Spinal cord (tissue), 10 donors: ENCODE measurements around the gene PRM2. TPM values are rescaled to one million over a fixed set of nuclear protein-coding genes. Genes with fewer than 3 reads are reported as not detected.

Experiments
- DNase-seq, 6 donors: peaks; one replicate each; pipeline versions ENCODE4 v3.0.0 to v3.0.0-alpha.2; 2013 to 2015; ENCODE audit warnings: low spot score in 6 of 6, low read depth in 4 of 6
- H3K27ac ChIP-seq: one replicate; pipeline ENCODE4 v1.5.1; 2013; ENCODE audit warnings: low read depth, low read length, control low read depth
- H3K27me3 ChIP-seq: one replicate; pipeline ENCODE4 v1.6.1; 2013; ENCODE audit warnings: low read length; ENCODE audit not compliant: control insufficient read depth, insufficient read depth
- H3K36me3 ChIP-seq: one replicate; pipeline ENCODE4 v1.6.1; 2013; ENCODE audit warnings: low read length; ENCODE audit not compliant: control insufficient read depth, insufficient read depth
- H3K4me1 ChIP-seq: one replicate; pipeline ENCODE4 v1.6.1; 2013; ENCODE audit warnings: low read length; ENCODE audit not compliant: control insufficient read depth, insufficient read depth
- H3K4me3 ChIP-seq: one replicate; pipeline ENCODE4 v1.5.1; 2013; ENCODE audit warnings: low read depth, low read length, control low read depth
- H3K9me3 ChIP-seq: one replicate; pipeline ENCODE4 v1.6.1; 2013; ENCODE audit warnings: low read length; ENCODE audit not compliant: control insufficient read depth, insufficient read depth
- WGBS: methylation state at CpG from one replicate; pipeline ENCODE4 v1.1.5; 2013; ENCODE audit warnings: missing lambda C conversion rate; ENCODE audit not compliant: insufficient coverage; 5-methylcytosine and 5-hydroxymethylcytosine counted together
- polyA plus RNA-seq, 2 donors: library from polyadenylated mRNA; unstranded; fragments of 120-200 nt; gene quantifications; one replicate each; pipeline ENCODE4 v1.2.1, GENCODE V29; 2013; ENCODE audit not compliant: insufficient read length in 2 of 2
- total RNA-seq, 2 donors: library from RNA; depleted of rRNA in 1 of 2; stranded (reverse); fragments of 120-200 nt in 1 of 2; fragments of >200 nt in 1 of 2; gene quantifications; one replicate each; pipeline versions ENCODE4 v1.2.3 to v1.2.4, GENCODE V29; 2013 to 2014
- donor health status: healthy.

PRM2 gene
- total and polyA plus RNA-seq, 4 donors, result not detected

DNA sequence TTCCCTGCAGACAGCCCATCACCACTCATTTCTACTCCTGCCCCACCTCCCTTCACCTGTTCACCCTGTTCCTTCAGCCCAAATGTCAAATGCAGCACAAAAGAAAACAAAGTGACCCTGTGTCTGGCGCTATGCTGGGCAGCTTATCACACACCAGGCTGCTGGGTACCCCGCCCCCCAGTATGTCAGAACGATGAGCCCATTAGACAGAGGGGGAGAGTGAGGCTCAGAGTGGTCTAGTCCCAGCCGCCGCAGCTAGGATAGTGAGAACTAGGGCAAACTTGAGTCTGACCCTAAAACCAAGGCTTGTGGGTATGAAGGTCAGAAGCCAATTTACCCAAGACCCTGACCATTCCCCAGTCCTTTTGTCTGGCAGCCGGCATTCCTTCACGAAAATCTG, 11.2 kb downstream of the PRM2 start:
- Histone ChIP-seq H3K4me3 (no peak overlapping the region), H3K27ac (no peak overlapping the region), H3K4me1 (no peaks in the 10 kb centered on the region), H3K27me3 (no peaks in the 10 kb centered on the region), H3K9me3 (no peaks in the 10 kb centered on the region), H3K36me3 (no peaks in the 10 kb centered on the region)
- 92% methylated on average over 7 of the region's 7 CpGs for WGBS
- no peak for DNase-seq

DNA sequence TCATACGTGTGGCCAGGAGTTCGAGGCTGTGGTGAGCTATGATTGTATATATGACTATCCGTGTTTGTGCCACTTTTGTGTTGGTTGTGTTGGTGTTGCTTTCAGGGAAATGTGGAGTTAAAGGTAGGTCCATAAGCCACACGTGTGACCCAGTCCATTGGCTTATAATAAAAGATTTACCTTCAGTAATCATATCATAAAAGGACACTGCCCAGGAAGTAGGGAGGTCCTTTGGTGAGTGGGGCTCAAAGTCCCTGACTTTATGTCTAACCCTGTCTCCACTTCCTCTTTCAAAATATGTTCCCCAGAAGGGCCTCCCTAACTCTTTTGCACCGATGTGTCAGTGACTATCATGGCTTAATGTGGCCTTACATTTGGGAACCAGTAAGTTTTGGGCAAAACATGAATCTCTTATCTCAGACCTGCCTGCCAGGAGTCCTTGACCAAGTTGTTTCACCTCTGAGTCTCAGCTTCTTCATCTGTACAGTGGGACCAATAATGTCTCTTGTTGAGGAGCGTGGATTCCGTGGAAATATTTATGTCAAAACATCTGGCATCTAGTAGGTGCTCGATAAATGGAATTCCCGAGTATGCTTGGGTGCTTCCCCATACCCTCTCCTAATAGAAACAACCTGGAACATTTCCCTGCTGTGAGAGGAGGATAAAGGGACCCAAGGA, 12.0 kb downstream of the PRM2 start:
- Histone ChIP-seq H3K36me3 (no peaks in the 10 kb centered on the region), H3K27me3 (no peaks in the 10 kb centered on the region), H3K27ac (no peak overlapping the region), H3K4me3 (no peak overlapping the region), H3K4me1 (no peaks in the 10 kb centered on the region), H3K9me3 (no peaks in the 10 kb centered on the region)
- WGBS, result 42% methylated on average over 2 of the region's 9 CpGs
- no peak for DNase-seq

GRCh38 chr16:11263737-11264136, 12.5 kb downstream of the PRM2 start:
- DNase-seq, result no peak
- no peaks in the 10 kb centered on the region for H3K4me1 ChIP-seq
- H3K27ac ChIP-seq, result no peak overlapping the region
- no peaks in the 10 kb centered on the region for H3K9me3 ChIP-seq
- H3K27me3 ChIP-seq, result no peaks in the 10 kb centered on the region
- WGBS, result 68% methylated on average over 2 of the region's 4 CpGs
- no peaks in the 10 kb centered on the region for H3K36me3 ChIP-seq
- H3K4me3 ChIP-seq, result no peak overlapping the region

DNA sequence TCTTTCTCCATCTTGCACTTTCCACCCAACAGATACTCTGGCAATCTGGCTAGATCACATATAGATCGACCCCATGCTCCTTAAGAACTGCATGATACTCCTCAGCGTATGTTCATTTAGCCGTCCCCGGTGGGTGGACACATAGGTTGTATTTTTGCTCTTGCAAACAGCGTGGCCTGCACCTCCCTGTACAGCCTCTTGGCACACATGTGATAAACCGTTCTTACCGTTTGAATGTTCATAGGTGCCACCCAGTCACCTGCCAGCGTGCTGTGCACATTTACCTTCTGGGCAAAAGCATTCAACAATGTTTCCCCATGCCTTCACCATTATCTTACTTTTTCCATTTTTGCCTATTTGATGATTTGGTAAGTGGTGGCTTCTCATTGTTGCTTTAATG, 13.4 kb downstream of the PRM2 start:
- no peaks in the 10 kb centered on the region for H3K4me1 ChIP-seq
- H3K36me3 ChIP-seq, result no peaks in the 10 kb centered on the region
- 90% methylated on average over 6 of the region's 8 CpGs for WGBS
- no peak for DNase-seq
- no peaks in the 10 kb centered on the region for H3K9me3 ChIP-seq
- no peak overlapping the region for H3K27ac ChIP-seq
- no peaks in the 10 kb centered on the region for H3K27me3 ChIP-seq
- H3K4me3 ChIP-seq, result no peak overlapping the region

GRCh38 chr16:11260596-11260966, 15.7 kb downstream of the PRM2 start:
- no peaks in the 10 kb centered on the region for H3K27me3 ChIP-seq
- H3K27ac ChIP-seq, result no peak overlapping the region
- no peak overlapping the region for H3K4me3 ChIP-seq
- WGBS, result 81% methylated on average over 3 of the region's 3 CpGs
- no peaks in the 10 kb centered on the region for H3K9me3 ChIP-seq
- DNase-seq, result no peak
- peaks cover 15% of the 10 kb centered on the region for H3K4me1 ChIP-seq
- H3K36me3 ChIP-seq, result no peaks in the 10 kb centered on the region

DNA sequence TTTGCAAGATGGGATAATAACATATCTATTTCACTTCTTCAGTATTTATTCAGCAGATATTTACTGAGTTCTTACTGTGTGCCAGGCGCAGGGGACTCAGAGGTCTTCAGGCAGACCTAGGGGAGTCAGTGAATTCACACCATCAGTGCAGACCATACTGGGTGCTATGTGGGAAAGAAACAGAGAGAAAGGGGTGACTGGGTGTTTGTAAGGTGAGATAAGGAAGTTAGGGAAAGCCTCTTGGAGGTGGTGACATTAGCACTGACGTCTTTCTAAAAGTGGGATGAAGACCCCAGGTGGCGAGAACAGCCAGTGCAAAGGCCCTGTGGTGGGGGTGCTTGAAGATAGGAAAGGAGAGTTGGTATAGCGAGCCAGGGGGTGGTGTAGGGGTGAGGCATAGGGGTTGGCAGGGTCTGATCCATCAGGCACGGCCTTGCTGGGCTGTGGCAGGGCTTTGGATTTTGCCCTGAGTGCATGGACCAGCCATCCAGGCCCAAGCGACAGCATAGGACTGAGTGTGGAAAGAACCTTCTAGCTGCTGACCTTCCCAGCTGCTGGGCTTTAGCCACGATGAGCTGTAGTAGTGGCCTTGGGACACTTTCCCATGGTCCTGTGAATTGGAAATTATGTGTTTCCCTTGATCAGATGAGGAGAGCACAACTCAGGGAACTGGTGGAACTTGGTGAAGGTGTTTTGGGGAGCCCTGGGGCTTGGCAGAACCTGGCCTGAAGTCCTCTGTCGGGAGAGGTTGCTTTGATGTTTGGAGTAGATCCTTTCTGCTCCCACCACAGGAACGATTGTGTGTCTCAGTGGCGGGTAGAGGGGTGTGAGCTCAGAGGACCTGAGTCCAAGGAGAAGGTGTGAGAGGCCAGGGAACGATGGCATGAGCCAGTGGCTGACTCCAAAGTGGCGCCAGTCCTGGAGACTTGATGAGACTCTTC, 16.4 kb downstream of the PRM2 start:
- H3K9me3 ChIP-seq, result no peaks in the 10 kb centered on the region
- WGBS, result 89% methylated on average over 12 of the region's 12 CpGs
- H3K4me3 ChIP-seq, result no peak overlapping the region
- peaks cover 2% of the 10 kb centered on the region for H3K27me3 ChIP-seq
- peaks cover 16% of the 10 kb centered on the region for H3K4me1 ChIP-seq
- H3K36me3 ChIP-seq, result no peaks in the 10 kb centered on the region
- DNase-seq, result no peak
- H3K27ac ChIP-seq, result no peak overlapping the region

DNA sequence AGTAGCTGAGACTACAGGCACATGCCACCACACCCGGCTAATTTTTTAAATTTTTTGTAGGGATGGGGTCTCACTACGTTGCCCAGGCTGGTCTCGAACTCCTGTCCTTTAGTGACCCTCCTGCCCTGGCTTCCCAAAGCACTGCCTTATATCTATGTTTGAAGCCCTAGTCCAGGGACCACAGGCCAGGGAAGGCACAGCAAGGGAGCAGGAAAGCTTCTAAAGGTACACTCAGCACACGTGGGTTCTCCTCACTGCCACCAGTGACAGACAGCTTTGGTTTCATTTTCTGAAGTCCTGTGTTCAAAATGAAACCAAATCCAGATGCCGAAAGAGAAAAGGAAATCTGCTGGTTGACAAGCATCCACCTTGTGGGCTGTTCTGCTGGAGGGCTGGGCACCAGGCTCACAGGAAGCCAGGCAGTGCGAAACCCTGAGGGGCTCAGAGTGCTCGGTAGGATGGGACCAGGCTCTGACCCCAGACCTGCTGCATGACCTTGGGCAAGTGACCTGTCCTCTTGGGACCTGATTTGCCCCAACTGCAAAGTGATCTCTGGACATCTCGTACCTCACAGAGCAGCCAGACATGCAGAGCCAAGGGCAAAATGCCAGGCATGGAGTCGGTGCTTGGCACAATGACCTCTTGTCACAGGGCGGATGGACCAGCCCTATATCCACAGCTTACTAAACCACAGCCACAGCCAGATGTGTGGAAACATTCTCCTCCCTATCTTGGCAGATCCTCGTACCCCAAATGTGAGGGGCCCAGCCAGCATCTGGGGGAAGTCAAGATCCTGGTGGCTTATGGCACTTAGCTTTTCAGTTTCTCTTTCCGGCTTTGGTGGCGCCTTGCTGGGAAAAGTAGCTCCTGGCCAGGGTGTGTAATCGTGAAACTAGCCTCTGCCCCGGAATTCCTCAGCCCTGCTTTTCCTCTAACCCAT, 17.5 kb downstream of the PRM2 start:
- Histone ChIP-seq H3K27ac (no peak overlapping the region), H3K9me3 (no peaks in the 10 kb centered on the region), H3K27me3 (peaks cover 2% of the 10 kb centered on the region), H3K36me3 (no peaks in the 10 kb centered on the region), H3K4me3 (no peak overlapping the region), H3K4me1 (peaks cover 26% of the 10 kb centered on the region)
- WGBS, result 79% methylated on average over 10 of the region's 15 CpGs
- peak in 1 of 6 donors; percentile 30 for DNase-seq

DNA sequence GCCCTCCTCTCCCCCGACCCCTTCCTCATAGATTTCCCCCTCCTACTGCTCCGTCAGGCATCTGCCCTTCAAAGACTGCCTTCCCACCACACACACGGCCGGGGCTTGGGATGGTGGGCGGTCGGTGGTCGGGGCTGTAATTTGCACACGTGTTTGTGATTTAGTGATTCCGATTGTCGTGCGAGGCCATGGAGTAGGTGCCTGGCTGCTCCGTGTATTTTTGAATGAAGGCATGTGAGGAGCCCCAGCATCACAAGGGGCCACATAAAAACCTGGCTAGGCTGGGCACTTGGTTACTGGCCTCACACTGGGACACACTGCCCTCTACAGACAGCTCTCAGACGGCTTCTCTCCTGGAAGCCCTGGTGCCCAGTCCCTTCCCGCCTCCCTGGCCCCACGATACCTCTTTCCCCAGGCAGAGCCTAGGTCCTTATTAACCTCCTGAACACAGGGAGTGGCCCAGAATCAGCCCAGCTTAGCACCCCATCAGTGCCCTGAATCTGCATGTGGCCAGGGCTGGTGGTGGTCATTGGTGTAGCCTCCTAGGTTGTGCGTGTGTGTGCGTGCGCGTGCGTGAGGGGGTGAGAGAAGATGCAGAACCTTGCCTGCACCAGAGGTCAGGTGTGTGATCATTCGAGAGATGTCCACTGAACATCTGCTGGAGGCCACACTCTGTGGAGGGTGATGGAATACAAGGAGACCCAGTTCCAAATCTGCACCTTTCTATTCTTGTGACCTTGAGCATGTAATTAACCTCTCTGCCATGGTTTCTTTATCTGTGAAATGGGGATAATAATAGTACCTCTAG, 18.9 kb downstream of the PRM2 start:
- 54% methylated on average over 9 of the region's 21 CpGs for WGBS
- no peaks in the 10 kb centered on the region for H3K36me3 ChIP-seq
- no peaks in the 10 kb centered on the region for H3K9me3 ChIP-seq
- H3K27ac ChIP-seq, result peak overlapping the region; percentile 97
- peaks cover 31% of the 10 kb centered on the region for H3K4me1 ChIP-seq
- DNase-seq, result peak in 3 of 6 donors; percentile 51 to 88 (median 87)
- H3K27me3 ChIP-seq, result peaks cover 2% of the 10 kb centered on the region
- H3K4me3 ChIP-seq, result peak overlapping the region; percentile 88
